Psoas muscle (tissue), 8 donors: ENCODE results near the gene KDM5A. TPM values are rescaled to one million over a fixed set of nuclear protein-coding genes. Genes with fewer than 3 reads are reported as not detected.
"Not testable (repeated sequence)": the region's sequence is repeated elsewhere in the genome, so short reads cannot be mapped to it uniquely, and the experiment has no call there.

Source experiments
- ATAC-seq, 4 donors: fragments of 200-7000 bp; cut with Tn5 transposase; one replicate each; pipeline ENCODE4 v1.9.1; 2020; ENCODE audit warnings: moderate library complexity in 3 of 4, mild to moderate bottlenecking in 2 of 4
- DNase-seq, 2 donors: peaks; one replicate each; pipeline ENCODE4 v3.0.0-alpha.2; 2020
- H3K27ac ChIP-seq: fragments of 200-600 bp; one replicate; pipeline ENCODE4 v1.8.0; 2022
- H3K27me3 ChIP-seq, 3 donors: fragments of 200-600 bp in 1 of 3; one replicate each; pipeline versions ENCODE4 v1.6.1 to v1.8.0; 2013 to 2022; ENCODE audit warnings: low read length in 2 of 3, mild to moderate bottlenecking in 2 of 3, moderate library complexity in 1 of 3; ENCODE audit not compliant: insufficient read depth in 3 of 3
- H3K36me3 ChIP-seq, 2 donors: fragments of 200-600 bp in 1 of 2; one replicate each; pipeline versions ENCODE4 v1.6.1 to v1.8.0; 2013 to 2022; ENCODE audit warnings: low read depth in 1 of 2, mild to moderate bottlenecking in 1 of 2, moderate library complexity in 1 of 2; ENCODE audit not compliant: insufficient read depth in 1 of 2
- H3K4me1 ChIP-seq: fragments of 200-600 bp; one replicate; pipeline ENCODE4 v1.8.0; 2022
- H3K4me3 ChIP-seq: fragments of 200-600 bp; one replicate; pipeline ENCODE4 v1.8.0; 2022; ENCODE audit warnings: mild to moderate bottlenecking
- H3K9me3 ChIP-seq: fragments of 200-600 bp; one replicate; pipeline ENCODE4 v1.8.0; 2022
- CTCF ChIP-seq: fragments of 200-600 bp; IDR thresholded peaks from one replicate; pipeline ENCODE4 v1.8.0; 2022; ENCODE audit warnings: antibody characterized with exemption
- WGBS, 3 donors: extraction: QIAGEN DNeasy Blood & Tissue Kit; methylation state at CpG; one replicate each; pipeline versions ENCODE4 v1.1.6 to v1.1.7; 2013; 5-methylcytosine and 5-hydroxymethylcytosine counted together
- intact Hi-C, 2 donors: fragments of 100-400 bp; cut with DNase I; formaldehyde crosslinking; loops; one replicate each; pipeline versions ENCODE4 v1.11.0 to v1.14.2; 2022
- polyA plus RNA-seq, 3 donors: library from polyadenylated mRNA; stranded (reverse); fragments of 200-250 nt; gene quantifications; one replicate each; pipeline ENCODE4 v1.2.3, GENCODE V29; 2013
- total RNA-seq, 4 donors: library from RNA; stranded (reverse); fragmentation: NEBNext Ultra II Directional in 2 of 4; extraction: Animal tissue kit (Norgen Biotek cat#: 25700) in 2 of 4; gene quantifications; one replicate each; pipeline versions ENCODE4 v1.2.1 to v1.2.4, GENCODE V29; 2021 to 2023
- donor health status: healthy with polysubstance abuse.
- donor health status: DM: no; HTN: no; CAD: no; lungs with moderate emphysema.
- donor health status: Bipolar disorder and iron deficiency.
- donor health status: healthy.
- donor health status: DM: yes; HTN: yes; CAD: no.
- donor health status: DM: no; HTN: no; CAD: no.
- donor health status: DM: no; HTN: no; CAD: no.
- donor health status: DM: yes; HTN: yes; CAD: no.

The KDM5A gene
- total and polyA plus RNA-seq, 7 donors = 4.0 to 49.5 (median 24.8) TPM

GRCh38 chr12:359091-359490 lies 30.0 kb downstream of the KDM5A start:
- intact Hi-C loops = loop anchor here in 1 of 2 donors (10.0 kb wide), 1 partner anchor 54 kb away; no protein-coding TSS in a partner anchor
- ATAC-seq (no peak), DNase-seq (no peak)
- no peak overlapping the region for H3K4me3 ChIP-seq
- no peak overlapping the region for H3K27ac ChIP-seq
- no peaks in the 10 kb centered on the region for H3K4me1 ChIP-seq
- WGBS, 3 donors = 93 to 97% (median 97%) methylated on average over 1 of the region's 1 CpG
- H3K27me3 ChIP-seq = no peaks in the 10 kb centered on the region
- H3K36me3 ChIP-seq = peaks cover 0 to 95% of the 10 kb centered on the region in 2 donors
- no peak for TF ChIP-seq CTCF
- H3K9me3 ChIP-seq = no peaks in the 10 kb centered on the region

- ATAC-seq = no peak
- 86 to 91% (median 87%) methylated on average over 7 of the region's 7 CpGs for WGBS, 3 donors
- peaks cover 0 to 95% of the 10 kb centered on the region in 2 donors for H3K36me3 ChIP-seq
- no peaks in the 10 kb centered on the region for H3K9me3 ChIP-seq
- no peaks in the 10 kb centered on the region for H3K4me1 ChIP-seq
- DNase-seq = no peak
- H3K4me3 ChIP-seq = no peak overlapping the region
- H3K27me3 ChIP-seq = no peaks in the 10 kb centered on the region
- no peak overlapping the region for H3K27ac ChIP-seq
- intact Hi-C loops = loop anchor here in 1 of 2 donors (10.0 kb wide), 1 partner anchor 52 kb away; no protein-coding TSS in a partner anchor
- TF ChIP-seq CTCF = no peak
These were observed 32.7 kb downstream of the KDM5A start for GRCh38 chr12:356276-356988.

- not testable (repeated sequence) for H3K4me3 ChIP-seq, H3K27me3 ChIP-seq, H3K27ac ChIP-seq, DNase-seq, H3K9me3 ChIP-seq, ATAC-seq, H3K4me1 ChIP-seq
- peaks cover 0 to 77% of the 10 kb centered on the region in 2 donors for H3K36me3 ChIP-seq
- intact Hi-C loops = loop anchor here in 1 of 2 donors (10.0 kb wide), 1 partner anchor 46 kb away; no protein-coding TSS in a partner anchor
- 96 to 99% (median 97%) methylated on average over 4 of the region's 4 CpGs for WGBS, 3 donors
These were observed 37.9 kb downstream of the KDM5A start for GRCh38 chr12:351197-351596.

- peak in 1 of 4 donors; percentile 42 for ATAC-seq
- intact Hi-C loops = loop anchor here in 1 of 2 donors (10.0 kb wide), 1 partner anchor 45 kb away; no protein-coding TSS in a partner anchor
- H3K4me3 ChIP-seq, H3K9me3 ChIP-seq, H3K4me1 ChIP-seq, H3K27me3 ChIP-seq, H3K27ac ChIP-seq, DNase-seq: not testable (repeated sequence)
- H3K36me3 ChIP-seq = peaks cover 0 to 61% of the 10 kb centered on the region in 2 donors
- WGBS, 3 donors = 94 to 98% (median 95%) methylated on average over 7 of the region's 7 CpGs
These were observed 39.5 kb downstream of the KDM5A start for GRCh38 chr12:349625-350024.

GRCh38 chr12:343036-343435 lies 46.1 kb downstream of the KDM5A start:
- DNase-seq, H3K4me3 ChIP-seq, H3K4me1 ChIP-seq, H3K27ac ChIP-seq, H3K27me3 ChIP-seq, intact Hi-C loops, ATAC-seq, H3K9me3 ChIP-seq: not testable (repeated sequence)
- 88 to 96% (median 91%) methylated on average over 7 of the region's 7 CpGs for WGBS, 3 donors
- peaks cover 2 to 45% of the 10 kb centered on the region in 2 donors for H3K36me3 ChIP-seq

- ATAC-seq = no peak
- H3K27me3 ChIP-seq = no peaks in the 10 kb centered on the region
- H3K4me3 ChIP-seq = no peak overlapping the region
- peaks cover 9 to 80% of the 10 kb centered on the region in 2 donors for H3K36me3 ChIP-seq
- 91 to 95% (median 92%) methylated on average over 6 of the region's 6 CpGs for WGBS, 3 donors
- TF ChIP-seq CTCF = no peak
- H3K9me3 ChIP-seq = no peaks in the 10 kb centered on the region
- no peaks in the 10 kb centered on the region for H3K4me1 ChIP-seq
- no peak overlapping the region for H3K27ac ChIP-seq
- intact Hi-C loops = no loop called here
- DNase-seq = no peak
These were observed 52.1 kb downstream of the KDM5A start for GRCh38 chr12:337039-337438.
